Astrocyte (in vitro differentiated cells and primary cell): ENCODE results near the gene MYG1. TPM values are rescaled to one million over a fixed set of nuclear protein-coding genes. Genes with fewer than 3 reads are reported as not detected.
A peak's percentile ranks its signal among the peaks of the same experiment; 100 is the strongest.

Source experiments
- DNase-seq: peaks from one replicate; pipeline ENCODE4 v3.0.0-alpha.2; 2010; ENCODE audit warnings: low read depth
- FAIRE-seq: peaks from 2 replicates; lab custom pipeline; 2011; peaks lifted over from hg19 to GRCh38; lab: Jason Lieb, UNC
- H2AFZ ChIP-seq: 2 replicates; pipeline ENCODE4 v1.6.0; 2012; ENCODE audit warnings: low read depth, low read length, inconsistent platforms
- H3K27ac ChIP-seq: 2 replicates; pipeline ENCODE4 v1.5.1; 2011; ENCODE audit warnings: low read depth, low read length, inconsistent platforms
- H3K27me3 ChIP-seq: 2 replicates; pipeline ENCODE4 v1.6.0; 2011; ENCODE audit warnings: low read length, inconsistent platforms; ENCODE audit not compliant: insufficient read depth
- H3K36me3 ChIP-seq: 2 replicates; pipeline ENCODE4 v1.5.1; 2011; ENCODE audit warnings: low read length, inconsistent platforms; ENCODE audit not compliant: insufficient read depth
- H3K4me1 ChIP-seq: 2 replicates; pipeline ENCODE4 v1.5.1; 2011; ENCODE audit warnings: low read length, inconsistent platforms; ENCODE audit not compliant: insufficient read depth
- H3K4me2 ChIP-seq: 2 replicates; pipeline ENCODE4 v1.6.0; 2012; ENCODE audit warnings: low read length, inconsistent platforms
- H3K4me3 ChIP-seq: 2 replicates; pipeline ENCODE4 v1.5.1; 2011; ENCODE audit warnings: low read depth, mild to moderate bottlenecking, low read length, inconsistent platforms; ENCODE audit not compliant: insufficient read depth
- H3K79me2 ChIP-seq: 2 replicates; pipeline ENCODE4 v1.6.0; 2012; ENCODE audit warnings: mild to moderate bottlenecking, low read length, inconsistent platforms; ENCODE audit not compliant: insufficient read depth
- H3K9ac ChIP-seq: 2 replicates; pipeline ENCODE4 v1.6.0; 2012; ENCODE audit warnings: mild to moderate bottlenecking, low read length, inconsistent platforms
- H3K9me3 ChIP-seq: 2 replicates; pipeline ENCODE4 v1.5.1; 2012; ENCODE audit warnings: low read depth, mild to moderate bottlenecking, low read length, inconsistent platforms; ENCODE audit not compliant: insufficient read depth
- H4K20me1 ChIP-seq: 2 replicates; pipeline ENCODE4 v1.6.0; 2012; ENCODE audit warnings: low read length, inconsistent platforms; ENCODE audit not compliant: insufficient read depth
- H3K27ac Mint-ChIP-seq: one replicate; pipeline ENCODE4 v1.8.0; 2021; ENCODE audit warnings: mild to moderate bottlenecking, mixed read lengths; ENCODE audit not compliant: unreplicated experiment
- H3K27me3 Mint-ChIP-seq: one replicate; pipeline ENCODE4 v1.8.0; 2021; ENCODE audit warnings: low read depth, mixed read lengths; ENCODE audit not compliant: unreplicated experiment
- H3K36me3 Mint-ChIP-seq: one replicate; pipeline ENCODE4 v1.8.0; 2021; ENCODE audit warnings: low read depth, mixed read lengths; ENCODE audit not compliant: unreplicated experiment
- H3K4me1 Mint-ChIP-seq: one replicate; pipeline ENCODE4 v1.8.0; 2021; ENCODE audit warnings: low read depth, mixed read lengths; ENCODE audit not compliant: unreplicated experiment
- H3K4me3 Mint-ChIP-seq: one replicate; pipeline ENCODE4 v1.8.0; 2021; ENCODE audit warnings: mild to moderate bottlenecking, moderate library complexity, mixed read lengths; ENCODE audit not compliant: unreplicated experiment
- H3K9me3 Mint-ChIP-seq: one replicate; pipeline ENCODE4 v1.8.0; 2021; ENCODE audit warnings: mild to moderate bottlenecking, mixed read lengths; ENCODE audit not compliant: unreplicated experiment
- EZH2 ChIP-seq: IDR thresholded peaks from 2 replicates; pipeline ENCODE4 v1.6.1; 2012; ENCODE audit warnings: mild to moderate bottlenecking, low read length, inconsistent platforms; ENCODE audit not compliant: insufficient read depth
- total RNA-seq: library from RNA; stranded (reverse); gene quantifications from 2 replicates; pipeline ENCODE4 v1.2.1, GENCODE V29; 2021
- TF ChIP-seq, protein P1 (sequence below): IDR thresholded peaks from 2 replicates; pipeline ENCODE4 v1.5.1; 2011; ENCODE audit warnings: low read depth, mild to moderate bottlenecking, inconsistent platforms, low read length, moderate library complexity; ENCODE audit not compliant: insufficient read depth

The MYG1 gene
- total RNA-seq, 1 donor from 2014 or later: 40.9 TPM

DNA sequence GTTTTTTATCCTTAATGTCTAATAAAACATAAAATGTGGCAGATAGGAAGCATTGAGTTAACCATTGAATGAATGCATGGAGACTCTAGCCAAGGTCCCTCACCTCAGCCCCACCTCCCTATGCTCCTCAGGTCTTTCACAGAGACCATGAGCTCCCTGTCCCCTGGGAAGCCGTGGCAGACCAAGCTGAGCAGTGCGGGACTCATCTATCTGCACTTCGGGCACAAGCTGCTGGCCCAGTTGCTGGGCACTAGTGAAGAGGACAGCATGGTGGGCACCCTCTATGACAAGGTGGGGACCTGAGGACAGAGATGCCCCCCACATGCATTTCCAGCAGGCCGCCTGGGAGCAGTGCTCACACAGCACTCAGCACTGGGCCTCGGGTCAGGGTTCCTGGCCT, 3.4 kb downstream of the MYG1 start:
- H3K36me3 Mint-ChIP-seq: peaks cover 24% of the 10 kb centered on the region

DNA sequence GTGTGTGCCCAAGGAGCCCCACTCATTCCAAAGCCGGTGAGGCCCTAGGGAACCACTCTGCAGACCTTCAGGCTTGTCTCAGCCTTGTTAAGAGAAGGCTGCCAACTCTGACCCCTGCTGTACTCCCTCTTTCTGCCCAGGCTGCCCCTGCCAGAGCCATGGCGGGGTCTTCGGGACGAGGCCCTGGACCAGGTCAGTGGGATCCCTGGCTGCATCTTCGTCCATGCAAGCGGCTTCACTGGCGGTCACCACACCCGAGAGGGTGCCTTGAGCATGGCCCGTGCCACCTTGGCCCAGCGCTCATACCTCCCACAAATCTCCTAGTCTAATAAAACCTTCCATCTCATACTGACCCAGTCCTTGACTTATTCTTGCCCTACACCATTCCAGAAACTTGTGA, 7.3 kb downstream of the MYG1 start:
- Histone ChIP-seq H3K79me2 (peaks cover 24% of the 10 kb centered on the region), H3K27ac (no peak overlapping the region), H3K4me3 (no peak overlapping the region), H3K36me3 (peaks cover 32% of the 10 kb centered on the region), H2AFZ (no peak overlapping the region), H3K27me3 (no peaks in the 10 kb centered on the region), H3K4me2 (no peak overlapping the region), H3K9me3 (no peaks in the 10 kb centered on the region), H3K9ac (no peak overlapping the region), H3K4me1 (no peaks in the 10 kb centered on the region), H4K20me1 (peaks cover 20% of the 10 kb centered on the region)
- DNase-seq: no peak
- TF ChIP-seq, protein P1, sequence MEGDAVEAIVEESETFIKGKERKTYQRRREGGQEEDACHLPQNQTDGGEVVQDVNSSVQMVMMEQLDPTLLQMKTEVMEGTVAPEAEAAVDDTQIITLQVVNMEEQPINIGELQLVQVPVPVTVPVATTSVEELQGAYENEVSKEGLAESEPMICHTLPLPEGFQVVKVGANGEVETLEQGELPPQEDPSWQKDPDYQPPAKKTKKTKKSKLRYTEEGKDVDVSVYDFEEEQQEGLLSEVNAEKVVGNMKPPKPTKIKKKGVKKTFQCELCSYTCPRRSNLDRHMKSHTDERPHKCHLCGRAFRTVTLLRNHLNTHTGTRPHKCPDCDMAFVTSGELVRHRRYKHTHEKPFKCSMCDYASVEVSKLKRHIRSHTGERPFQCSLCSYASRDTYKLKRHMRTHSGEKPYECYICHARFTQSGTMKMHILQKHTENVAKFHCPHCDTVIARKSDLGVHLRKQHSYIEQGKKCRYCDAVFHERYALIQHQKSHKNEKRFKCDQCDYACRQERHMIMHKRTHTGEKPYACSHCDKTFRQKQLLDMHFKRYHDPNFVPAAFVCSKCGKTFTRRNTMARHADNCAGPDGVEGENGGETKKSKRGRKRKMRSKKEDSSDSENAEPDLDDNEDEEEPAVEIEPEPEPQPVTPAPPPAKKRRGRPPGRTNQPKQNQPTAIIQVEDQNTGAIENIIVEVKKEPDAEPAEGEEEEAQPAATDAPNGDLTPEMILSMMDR: no peak
- no peak for TF ChIP-seq EZH2
- Mint-ChIP-seq H3K36me3 (peaks cover 20% of the 10 kb centered on the region), H3K27me3 (no peaks in the 10 kb centered on the region), H3K9me3 (no peaks in the 10 kb centered on the region), H3K4me3 (no peak overlapping the region), H3K4me1 (peaks cover 4% of the 10 kb centered on the region), H3K27ac (peak overlapping the region; percentile 1)
- FAIRE-seq: no peak

More for the DNA sequence above, 3.4 kb downstream of the MYG1 start:
- Mint-ChIP-seq H3K4me3 (no peak overlapping the region), H3K27me3 (no peaks in the 10 kb centered on the region), H3K27ac (peak overlapping the region; percentile 7), H3K4me1 (peaks cover 12% of the 10 kb centered on the region), H3K9me3 (no peaks in the 10 kb centered on the region)
- Histone ChIP-seq H3K4me3 (no peak overlapping the region), H3K9me3 (no peaks in the 10 kb centered on the region), H3K36me3 (peaks cover 35% of the 10 kb centered on the region), H3K4me2 (peak overlapping the region; percentile 16), H3K27ac (no peak overlapping the region), H4K20me1 (peaks cover 20% of the 10 kb centered on the region), H3K9ac (no peak overlapping the region), H3K27me3 (no peaks in the 10 kb centered on the region), H3K79me2 (peaks cover 46% of the 10 kb centered on the region), H3K4me1 (peaks cover 20% of the 10 kb centered on the region), H2AFZ (no peak overlapping the region)
- TF ChIP-seq, protein P1: no peak
- no peak for TF ChIP-seq EZH2
- DNase-seq (no peak), FAIRE-seq (no peak)

DNA sequence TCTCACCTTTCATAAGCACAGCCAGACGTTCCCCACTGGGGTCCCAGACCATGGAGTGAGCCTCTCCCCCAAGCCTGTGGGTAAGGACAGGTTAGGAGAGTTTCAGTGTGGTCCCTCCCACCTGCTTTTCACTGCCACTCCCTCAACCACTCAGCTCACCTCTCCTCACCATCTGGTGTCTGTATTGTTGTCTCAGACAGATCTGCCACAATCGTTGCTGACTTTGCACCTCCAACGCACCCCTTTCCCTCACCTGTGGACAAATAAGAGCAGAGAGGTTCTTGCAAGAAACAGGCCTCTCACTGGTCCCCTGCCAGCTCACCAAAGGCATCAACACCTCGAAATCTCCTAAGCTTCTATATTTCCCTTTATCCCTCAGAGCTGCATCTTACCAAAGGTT, 8.8 kb downstream of the MYG1 start:
- H3K4me3 Mint-ChIP-seq: no peak overlapping the region
- no peak overlapping the region for H3K4me3 ChIP-seq
- H4K20me1 ChIP-seq: peaks cover 10% of the 10 kb centered on the region
- H3K9me3 Mint-ChIP-seq: no peaks in the 10 kb centered on the region
- TF ChIP-seq, protein P1: no peak
- no peak for TF ChIP-seq EZH2
- no peak overlapping the region for H3K9ac ChIP-seq
- H2AFZ ChIP-seq: no peak overlapping the region
- no peak overlapping the region for H3K27ac ChIP-seq
- H3K27me3 ChIP-seq: no peaks in the 10 kb centered on the region
- peaks cover 16% of the 10 kb centered on the region for H3K36me3 Mint-ChIP-seq
- peak overlapping the region; percentile 56 for H3K27ac Mint-ChIP-seq
- no peaks in the 10 kb centered on the region for H3K4me1 Mint-ChIP-seq
- no peaks in the 10 kb centered on the region for H3K9me3 ChIP-seq
- H3K27me3 Mint-ChIP-seq: no peaks in the 10 kb centered on the region
- H3K36me3 ChIP-seq: peaks cover 24% of the 10 kb centered on the region
- no peak for DNase-seq
- H3K4me1 ChIP-seq: no peaks in the 10 kb centered on the region
- H3K4me2 ChIP-seq: no peak overlapping the region
- H3K79me2 ChIP-seq: peaks cover 9% of the 10 kb centered on the region
- no peak for FAIRE-seq
